SKM-1 (cell line): ENCODE results near the gene AK3.

Source experiments
- DNase-seq: peaks from one replicate; lab custom pipeline; 2025; ENCODE audit not compliant: unreplicated experiment; lab: John Stamatoyannopoulos, UW

AK3 gene

DNA sequence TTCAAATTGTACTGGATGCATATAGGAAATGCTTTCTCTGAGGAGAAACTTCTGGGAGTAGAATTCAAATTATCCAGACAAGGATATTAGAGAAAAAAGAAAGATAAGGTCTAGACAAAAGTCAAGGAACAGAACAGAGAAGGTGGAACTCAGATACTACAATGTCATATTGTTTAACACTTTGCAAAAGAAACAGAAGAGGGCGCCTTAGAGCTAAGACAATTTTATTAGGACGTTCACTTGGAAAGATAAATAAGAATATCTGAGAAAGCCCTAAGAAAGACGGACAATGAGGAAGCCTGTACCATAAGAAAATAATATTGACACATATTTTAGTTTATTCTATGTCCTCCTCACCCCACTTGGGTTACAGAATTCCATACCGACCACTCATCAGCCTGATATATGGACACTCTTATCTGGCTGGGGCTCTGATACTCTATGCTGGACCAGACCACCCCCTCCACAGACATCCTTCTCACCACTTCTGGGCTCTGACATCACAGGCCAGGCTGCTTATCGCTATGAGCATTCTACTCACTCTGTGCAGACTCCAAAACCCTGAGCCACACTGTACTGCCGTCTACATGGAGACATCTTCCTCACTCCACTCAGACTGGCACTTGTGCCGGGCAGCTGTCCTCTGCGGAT is 9.1 kb upstream of the AK3 start:
- DNase-seq: peak; percentile 44

DNA sequence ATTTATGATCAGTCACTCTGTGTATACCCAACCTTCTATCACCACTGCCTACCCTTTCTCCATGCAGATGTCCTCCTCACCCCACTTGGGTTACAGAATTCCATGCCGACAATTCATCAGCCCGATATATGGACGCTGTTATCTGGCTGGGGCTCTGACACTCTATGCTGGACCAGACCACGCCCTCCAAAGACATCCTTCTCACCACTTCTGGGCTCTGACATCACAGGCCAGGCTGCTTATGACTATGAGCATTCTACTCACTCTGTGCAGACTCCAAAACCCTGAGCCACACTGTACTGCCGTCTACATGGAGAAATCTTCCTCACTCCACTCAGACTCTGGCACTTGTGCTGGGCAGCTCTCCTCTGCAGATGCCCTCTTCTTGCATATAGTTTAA is 7.6 kb upstream of the AK3 start:
- DNase-seq: no peak

DNA sequence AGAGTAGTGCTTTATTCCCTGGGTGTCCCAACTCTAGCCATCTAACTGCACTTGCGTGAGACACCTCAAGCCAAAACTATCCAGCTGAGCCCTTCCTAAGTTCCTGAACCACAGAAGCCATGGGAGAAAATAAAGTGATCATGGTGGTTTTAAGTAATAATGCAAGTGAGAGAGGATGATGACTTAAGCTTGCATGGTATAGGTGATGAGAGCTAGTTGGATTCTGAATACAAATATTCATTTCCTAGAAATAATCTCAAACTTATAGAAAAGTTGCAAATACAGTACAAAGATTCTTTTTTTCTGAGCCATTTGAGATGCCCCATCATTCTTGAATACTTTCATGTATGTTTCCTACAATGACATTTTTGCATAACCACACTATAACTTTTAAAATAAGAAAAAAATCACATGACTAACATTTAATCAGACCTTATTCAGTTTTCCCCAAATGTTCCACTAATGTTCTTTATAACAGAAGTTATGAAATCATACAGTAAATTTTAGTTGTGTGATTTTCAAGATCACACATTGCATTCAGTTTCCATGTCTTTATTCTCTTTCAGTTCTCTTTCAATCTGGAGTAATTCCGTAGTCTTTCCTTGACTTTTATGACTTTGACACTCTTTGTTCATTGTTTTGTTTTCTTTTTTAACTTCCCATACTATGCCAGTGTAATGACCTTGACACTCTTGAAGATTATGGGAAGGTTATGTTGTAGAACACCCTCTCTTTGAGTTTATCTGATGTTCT is 5.5 kb upstream of the AK3 start:
- no peak for DNase-seq

DNA sequence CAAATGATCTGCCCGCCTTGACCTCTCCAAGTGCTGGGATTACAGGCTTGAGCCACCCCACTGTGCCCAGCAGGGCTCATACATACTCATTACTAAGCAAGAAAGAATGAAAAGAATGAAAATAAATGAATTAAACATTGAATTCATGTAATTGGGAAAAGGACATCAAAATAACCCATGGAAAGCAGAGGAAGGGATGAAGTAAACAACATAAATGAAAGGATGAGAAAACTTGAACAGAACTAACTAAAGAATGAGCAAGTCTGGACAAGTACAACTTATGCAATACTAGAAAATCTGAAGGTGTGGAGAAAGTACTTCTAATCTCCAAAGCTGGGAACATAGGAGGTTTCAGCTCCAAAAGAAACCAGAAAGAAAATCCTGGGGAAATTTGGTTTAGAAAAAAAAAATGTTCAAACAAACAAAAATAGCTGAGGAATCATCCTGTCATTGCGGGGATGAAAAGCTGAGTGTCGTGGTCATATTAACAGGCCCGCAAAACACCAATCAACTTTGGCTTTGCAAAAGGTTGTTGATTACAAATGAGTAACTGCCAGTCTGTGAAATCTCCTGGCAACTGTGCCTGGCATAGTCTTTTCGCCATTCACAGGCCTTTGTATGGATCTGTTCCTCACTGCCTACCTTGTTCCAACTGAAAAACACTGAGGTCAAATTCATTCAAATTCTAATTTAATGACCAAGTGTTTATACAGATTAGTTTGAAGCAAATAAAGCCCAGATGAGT is 2.3 kb upstream of the AK3 start:
- DNase-seq: no peak

DNA sequence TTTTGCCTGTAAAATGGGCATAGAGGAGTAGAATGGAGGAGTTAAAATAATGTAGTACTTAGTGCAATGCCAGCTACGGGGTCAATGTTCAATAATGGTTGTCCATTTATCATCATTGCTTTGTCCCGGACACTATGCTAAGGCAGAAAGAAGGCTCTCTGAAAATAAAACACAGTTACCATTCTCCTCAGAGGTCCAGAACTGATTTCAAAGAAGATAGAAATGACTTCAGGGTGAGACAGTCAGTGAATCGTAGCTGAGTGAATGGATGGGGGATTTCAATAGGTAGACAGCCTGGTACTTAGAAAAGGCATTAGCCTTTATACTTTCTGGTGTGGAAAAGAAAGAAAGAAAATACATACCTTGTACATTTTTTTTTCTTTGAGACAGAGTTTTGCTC is 1.2 kb upstream of the AK3 start:
- no peak for DNase-seq

DNA sequence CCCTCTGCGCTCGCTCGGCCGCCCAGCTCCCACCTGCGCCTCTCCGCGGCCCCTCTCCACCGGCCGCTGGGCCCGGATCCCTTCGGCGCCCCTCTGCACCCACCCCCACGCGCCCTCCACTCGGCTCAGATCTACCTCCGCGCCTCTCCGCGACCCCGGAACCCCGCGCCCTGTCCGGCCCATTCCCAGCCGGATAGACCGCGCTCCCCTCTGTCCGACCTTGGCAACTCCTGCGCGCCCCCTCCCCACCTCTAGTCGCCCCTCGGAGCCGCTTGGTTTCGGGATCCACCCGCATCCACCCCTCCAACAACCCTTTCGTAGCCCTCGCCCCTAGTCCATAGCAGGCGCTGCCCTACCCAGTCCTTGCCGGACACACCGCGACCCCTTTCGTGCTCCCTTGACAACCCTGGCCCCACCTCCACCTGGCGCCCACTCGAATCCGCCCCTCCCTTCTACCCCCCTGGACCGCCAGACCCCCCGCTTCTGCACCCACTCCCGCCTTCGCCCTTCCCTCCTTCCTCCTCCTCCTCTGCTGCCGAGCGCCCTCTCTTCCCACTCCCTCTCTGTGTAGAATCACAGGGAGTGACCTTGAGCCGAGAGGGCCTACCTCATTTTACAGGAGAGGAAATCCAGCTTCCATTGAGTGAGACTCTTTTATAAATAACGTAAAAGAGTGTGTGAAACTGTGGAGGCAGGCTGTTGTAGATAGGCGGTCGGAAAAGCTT is 525 bp upstream of the AK3 start:
- DNase-seq: peak; percentile 10

DNA sequence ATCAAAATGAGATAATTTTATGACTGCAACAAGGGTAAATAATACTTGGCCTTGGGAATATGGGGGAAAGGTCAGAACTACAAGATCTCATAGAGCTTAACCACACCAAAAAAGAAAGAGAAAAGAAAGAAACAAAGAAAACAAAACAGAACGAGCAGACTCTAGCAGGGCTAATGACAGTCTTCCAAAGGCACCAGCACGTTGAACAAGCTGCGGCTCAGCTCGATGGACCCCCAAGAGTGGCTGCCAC is 689 bp downstream of the AK3 start:
- no peak for DNase-seq

DNA sequence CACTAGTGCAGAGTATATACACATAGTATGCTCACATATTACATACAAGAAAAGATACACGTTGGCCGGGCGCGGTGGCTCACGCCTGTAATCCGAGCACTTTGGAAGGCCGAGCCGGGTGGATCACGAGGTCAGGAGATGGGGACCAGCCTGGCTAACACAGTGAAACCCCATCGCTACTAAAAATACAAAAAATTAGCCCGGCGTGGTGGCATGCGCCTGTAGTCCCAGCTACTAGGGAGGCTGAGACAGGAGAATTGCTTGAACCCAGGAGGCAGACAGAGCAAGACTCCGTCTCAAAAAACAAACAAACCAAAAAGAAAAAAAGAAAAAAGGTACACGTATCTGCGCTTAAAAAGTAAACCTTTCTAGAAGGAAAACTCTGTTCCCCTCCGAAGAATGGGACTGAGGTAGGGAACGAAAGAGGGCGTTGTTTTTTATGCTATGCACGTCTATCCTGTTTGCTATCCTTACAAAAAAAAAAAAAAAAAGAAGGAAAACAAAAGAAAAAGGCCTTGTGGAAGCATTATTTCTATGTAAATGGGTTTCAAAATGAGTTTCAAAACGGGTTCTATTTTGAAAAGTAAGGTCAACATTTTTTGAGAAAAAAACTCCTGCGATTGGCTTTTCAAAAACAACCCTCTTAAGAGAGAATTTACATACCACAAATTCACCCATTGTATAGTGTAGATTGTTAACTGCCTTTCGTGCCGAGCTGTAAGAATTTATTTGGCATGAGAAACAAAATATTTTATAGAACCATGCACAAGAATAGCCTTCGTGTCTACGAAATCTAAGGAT is 1.2 kb downstream of the AK3 start:
- DNase-seq: no peak

DNA sequence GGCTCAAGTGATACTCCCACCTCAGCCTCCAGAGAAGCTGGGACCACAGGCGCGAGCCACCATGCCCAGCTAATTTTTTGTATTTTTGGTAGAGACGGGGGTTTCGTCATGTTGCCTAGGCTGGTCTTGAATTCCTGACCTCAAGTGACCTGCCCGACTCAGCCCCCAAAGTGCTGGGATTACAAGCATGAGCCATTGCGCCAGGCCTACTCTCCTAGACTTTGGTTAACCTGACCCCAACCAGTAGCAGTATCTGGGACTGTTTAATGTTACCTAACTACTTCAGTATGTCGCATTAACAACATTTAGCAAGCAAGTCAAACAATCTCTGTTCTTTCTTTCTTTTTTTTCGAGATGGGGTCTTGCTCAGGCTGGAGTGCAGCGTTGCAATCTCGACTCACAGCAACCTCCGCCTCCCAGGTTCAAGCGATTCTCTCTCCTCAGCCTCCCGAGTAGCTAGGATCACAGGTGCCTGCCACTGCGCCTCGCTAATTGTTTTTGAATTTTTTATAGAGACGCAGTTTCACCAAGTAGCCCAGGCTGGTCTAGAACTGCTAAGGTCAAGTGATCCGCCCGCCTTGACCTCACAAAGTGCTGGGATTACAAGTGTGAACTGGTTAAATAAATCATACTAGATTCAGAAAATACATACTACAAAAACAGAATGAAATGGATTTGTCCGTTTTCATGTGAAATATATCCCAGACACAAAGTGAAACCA is 2.0 kb downstream of the AK3 start:
- DNase-seq: no peak

DNA sequence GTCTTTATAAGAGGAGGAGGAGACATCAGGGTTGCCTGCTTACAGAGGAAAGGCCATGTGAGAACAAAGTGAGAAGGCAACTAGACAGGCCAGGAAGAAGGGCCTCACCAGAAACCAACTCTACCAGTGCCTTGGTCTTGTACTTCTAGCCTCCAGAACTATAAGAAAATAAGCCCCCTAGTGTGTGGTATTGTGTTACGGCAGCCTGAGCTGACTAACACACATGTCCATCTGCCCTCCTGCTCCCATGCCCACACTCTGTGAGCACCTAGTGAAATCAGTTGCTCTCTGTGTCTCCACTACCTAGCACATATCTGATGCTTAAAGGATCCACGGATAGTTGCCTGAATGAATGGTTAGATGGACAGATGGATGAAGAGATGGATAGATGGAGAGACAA is 6.9 kb downstream of the AK3 start:
- no peak for DNase-seq

DNA sequence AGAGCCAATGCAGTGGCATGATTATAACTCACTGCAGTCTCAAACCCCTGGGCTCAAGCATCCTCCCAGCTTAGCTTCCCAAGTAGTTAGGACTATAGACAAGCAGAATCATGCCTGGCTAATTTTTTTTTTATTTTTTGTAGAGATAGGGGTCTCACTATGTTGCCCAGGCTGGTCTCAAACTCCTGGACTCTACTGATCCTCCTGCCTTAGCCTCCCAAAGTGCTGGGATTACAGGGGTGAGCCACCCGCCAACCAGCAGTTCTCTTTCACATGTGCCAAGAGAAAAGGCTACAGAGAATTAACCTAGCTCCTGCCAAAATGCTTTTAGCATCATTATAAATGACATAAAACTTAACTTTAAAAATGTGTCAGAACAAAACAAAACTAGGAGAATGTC is 8.1 kb downstream of the AK3 start:
- no peak for DNase-seq

DNA sequence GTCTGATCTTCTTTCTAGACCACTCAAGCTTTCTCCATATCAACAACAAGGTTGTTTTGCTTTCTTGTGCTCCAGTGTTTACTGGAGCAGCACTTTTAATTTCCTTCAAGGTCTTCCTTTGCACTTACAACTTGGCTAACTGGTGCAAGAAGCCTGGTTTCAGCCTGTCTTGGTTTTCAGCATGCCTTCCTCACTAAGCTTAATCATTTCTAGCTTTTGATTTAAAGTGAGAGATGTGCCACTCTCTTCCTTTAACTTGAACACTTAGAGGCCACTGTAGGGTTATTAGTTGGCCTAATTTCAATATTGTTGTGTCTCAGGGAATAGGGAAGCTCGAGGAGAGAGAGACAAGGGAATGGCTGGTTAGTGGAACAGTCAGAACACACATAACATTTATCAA is 13.4 kb downstream of the AK3 start:
- no peak for DNase-seq

DNA sequence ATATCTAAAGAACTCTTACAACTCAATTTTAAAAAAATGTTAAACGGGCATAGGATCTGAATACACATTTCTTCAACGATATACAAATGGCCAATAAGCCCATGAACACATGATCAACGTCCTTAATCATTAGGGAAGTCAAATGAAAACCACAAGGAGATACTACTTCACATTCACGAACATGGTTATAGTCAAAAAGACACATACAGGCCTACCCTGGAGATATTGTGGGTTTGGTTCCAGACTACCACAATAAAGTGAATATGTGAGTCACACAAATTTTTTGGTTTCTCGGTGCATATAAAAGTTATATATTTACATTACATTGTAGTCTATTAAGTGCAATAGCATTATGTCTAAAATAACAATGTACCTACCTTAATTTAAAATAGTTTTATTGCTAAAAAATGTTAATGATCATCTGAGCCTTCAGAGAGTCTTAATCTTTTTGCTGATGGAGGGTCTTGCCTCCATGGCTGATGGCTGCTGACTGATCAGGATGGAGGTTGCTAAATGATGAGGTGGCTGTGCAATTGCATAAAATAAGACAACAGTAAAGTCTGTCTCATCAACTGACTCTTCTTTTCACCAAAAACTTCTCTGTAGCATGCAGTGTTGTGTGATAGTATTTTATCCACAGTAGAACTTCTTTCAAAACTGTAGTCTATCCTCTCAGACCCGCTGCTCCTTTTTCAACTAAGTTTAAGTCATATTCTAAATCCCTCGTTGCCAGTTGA is 15.1 kb downstream of the AK3 start:
- no peak for DNase-seq

DNA sequence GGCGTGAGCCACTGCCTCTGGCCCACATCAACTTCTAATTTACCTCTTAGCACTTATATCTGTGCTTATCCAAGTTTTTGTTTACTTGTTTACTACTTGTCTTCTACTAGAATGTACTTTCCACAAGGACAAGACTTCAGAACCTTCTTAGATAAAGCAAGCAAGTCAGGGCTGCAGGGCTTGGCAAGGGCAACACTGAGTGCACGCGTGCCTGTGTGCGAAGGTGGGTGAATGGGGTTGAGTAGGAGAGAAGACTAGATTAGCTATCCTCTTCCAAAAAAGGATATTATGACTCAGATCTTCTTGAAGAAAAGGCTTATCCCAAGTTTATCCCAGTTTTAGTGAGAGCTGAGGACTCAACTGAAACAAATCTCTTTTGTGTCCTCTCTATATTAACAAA is 19.3 kb downstream of the AK3 start:
- DNase-seq: no peak

DNA sequence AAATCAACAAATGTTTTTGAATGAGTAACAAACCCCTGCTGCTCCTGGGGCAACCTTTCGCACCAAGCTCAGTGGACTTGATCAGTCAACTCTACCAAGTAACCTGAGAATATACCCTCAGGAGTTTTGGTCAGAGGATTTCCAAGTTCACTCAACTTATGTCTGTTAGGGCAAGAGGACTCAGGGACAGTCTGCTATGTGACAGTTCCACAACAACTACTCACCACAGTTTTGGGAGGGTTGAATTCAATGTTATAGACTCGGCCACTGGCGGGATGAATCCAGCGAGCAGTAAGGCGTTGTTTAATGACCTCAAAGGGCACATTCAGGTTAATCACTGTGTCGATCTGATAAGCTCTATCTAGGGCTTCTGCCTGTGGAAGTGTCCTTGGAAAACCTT is 22.1 kb downstream of the AK3 start:
- DNase-seq: no peak

DNA sequence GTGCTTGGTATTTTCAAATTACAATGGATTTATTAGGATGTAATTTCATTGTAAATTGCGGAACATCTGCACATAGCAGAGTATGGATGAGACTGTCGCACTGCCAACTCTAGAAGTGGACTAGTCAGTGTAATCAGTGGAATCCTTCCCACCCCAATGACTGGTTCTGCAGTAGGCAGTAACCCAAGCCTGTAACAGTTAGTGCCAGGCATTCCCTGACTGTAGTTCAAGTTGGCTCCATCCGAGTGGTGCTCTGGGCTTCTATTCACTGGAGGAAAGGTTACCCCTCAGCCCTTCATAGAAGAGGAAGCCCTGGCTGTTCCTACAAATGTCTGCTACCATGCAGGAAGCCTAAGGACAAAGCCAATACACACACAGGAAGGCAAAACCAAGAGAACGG is 23.2 kb downstream of the AK3 start:
- no peak for DNase-seq

DNA sequence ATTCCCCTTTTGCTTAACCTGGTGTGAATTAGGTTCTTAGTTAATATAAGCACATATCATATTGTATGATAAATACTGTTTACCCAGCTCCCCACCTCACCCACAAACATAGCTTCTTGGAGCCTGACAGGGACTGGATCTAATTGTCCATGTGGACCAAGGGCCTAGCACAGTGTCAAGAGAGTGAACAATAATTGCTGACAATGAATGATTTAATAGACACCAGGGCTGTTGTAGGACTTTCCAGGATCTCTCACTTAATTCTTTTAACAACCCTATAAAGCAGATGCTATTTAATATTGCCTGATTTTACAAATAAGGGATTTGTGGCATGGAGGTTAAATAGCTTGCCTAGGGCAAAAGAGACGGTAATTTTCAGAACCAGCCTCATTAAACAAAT is 24.8 kb downstream of the AK3 start:
- DNase-seq: no peak

DNA sequence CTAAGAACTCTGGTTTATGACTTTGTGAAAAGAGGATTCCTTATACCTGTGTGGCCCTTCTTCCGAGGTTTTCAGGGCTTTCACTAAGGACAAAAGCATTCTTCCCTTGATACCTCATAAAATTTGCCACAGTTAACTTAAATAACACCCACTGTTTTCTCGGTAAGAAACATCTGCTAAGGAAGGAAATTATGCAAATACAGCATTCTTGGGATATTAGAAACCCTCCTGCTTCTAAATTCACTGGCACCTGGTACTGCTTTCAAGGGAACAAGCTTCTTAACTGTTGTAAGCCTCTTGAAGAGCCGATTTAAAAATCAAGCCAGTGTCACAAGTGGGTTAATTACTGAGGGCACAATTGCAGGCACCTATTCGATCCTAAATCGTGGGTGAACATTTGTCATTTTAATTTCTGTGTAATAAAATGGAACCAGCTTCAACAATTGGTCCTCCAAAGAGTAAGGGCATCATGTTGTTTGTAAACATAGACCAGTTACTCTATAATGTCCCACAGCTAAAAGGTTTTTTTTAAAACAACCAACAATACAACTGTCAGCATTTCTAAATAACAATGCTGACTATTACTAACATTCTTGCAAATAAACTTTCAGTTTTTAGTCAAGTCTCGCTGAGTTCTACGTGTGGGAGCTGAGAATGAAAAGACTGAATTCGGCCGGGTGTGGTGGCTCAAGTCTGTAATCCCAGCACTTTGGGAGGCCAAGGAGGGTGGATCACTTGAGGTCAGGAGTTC is 26.6 kb downstream of the AK3 start:
- DNase-seq: no peak

DNA sequence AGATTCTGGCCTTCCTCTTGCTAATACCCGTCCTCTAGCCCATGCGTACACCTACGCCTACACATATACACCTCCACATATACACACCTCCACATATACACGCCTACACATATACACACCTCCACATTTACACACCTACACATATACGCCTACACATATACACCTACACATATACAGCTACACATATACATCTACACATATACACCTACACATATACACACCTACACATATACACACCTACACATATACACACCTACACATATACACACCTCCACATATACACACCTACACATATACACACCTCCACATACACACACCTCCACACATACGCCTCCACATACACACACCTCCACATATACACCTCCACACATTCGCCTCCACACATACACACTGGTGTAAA is 27.2 kb downstream of the AK3 start:
- DNase-seq: no peak
